ENCODE data around the gene RGL2.

- TF ChIP-seq, protein P1, sequence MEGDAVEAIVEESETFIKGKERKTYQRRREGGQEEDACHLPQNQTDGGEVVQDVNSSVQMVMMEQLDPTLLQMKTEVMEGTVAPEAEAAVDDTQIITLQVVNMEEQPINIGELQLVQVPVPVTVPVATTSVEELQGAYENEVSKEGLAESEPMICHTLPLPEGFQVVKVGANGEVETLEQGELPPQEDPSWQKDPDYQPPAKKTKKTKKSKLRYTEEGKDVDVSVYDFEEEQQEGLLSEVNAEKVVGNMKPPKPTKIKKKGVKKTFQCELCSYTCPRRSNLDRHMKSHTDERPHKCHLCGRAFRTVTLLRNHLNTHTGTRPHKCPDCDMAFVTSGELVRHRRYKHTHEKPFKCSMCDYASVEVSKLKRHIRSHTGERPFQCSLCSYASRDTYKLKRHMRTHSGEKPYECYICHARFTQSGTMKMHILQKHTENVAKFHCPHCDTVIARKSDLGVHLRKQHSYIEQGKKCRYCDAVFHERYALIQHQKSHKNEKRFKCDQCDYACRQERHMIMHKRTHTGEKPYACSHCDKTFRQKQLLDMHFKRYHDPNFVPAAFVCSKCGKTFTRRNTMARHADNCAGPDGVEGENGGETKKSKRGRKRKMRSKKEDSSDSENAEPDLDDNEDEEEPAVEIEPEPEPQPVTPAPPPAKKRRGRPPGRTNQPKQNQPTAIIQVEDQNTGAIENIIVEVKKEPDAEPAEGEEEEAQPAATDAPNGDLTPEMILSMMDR (IDR thresholded peaks at IDR 0.05): no peak
- TF ChIP-seq POLR2A (IDR thresholded peaks at IDR 0.05): no peak
- TF ChIP-seq POLR2AphosphoS5 (IDR thresholded peaks at IDR 0.05): no peak
Measured at GRCh38 chr6:33330736-33331135, 32.0 kb upstream of the RGL2 start.

All from breast epithelium (tissue), 3 donors.